Peyer's patch (tissue), 4 donors: ENCODE results near the gene OCA2. TPM values are rescaled to one million over a fixed set of nuclear protein-coding genes. Genes with fewer than 3 reads are reported as not detected.

Source experiments
- DNase-seq, 3 donors: peaks; one replicate each; pipeline ENCODE4 v3.0.0-alpha.2; 2017 to 2019
- H3K27ac ChIP-seq, 4 donors: fragments of 200-600 bp; sonication (generic); one replicate each; pipeline ENCODE4 v1.5.1; 2016 to 2019
- H3K27me3 ChIP-seq, 2 donors: fragments of 200-600 bp; sonication (generic); one replicate each; pipeline ENCODE4 v1.5.1; 2019
- H3K36me3 ChIP-seq, 3 donors: fragments of 200-600 bp; sonication (generic); one replicate each; pipeline ENCODE4 v1.5.1; 2016 to 2019
- H3K4me1 ChIP-seq, 4 donors: fragments of 200-600 bp; sonication (generic); one replicate each; pipeline ENCODE4 v1.5.1; 2016 to 2019
- H3K4me3 ChIP-seq, 4 donors: fragments of 200-600 bp; sonication (generic); 1 replicate in 3 of 4; 2 replicates in 1 of 4; pipeline ENCODE4 v1.5.1; 2016 to 2019; ENCODE audit warnings: mild to moderate bottlenecking in 1 of 4
- H3K9me3 ChIP-seq, 4 donors: fragments of 200-600 bp; sonication (generic); one replicate each; pipeline ENCODE4 v1.5.1; 2016 to 2019; ENCODE audit warnings: mild to moderate bottlenecking in 1 of 4
- CTCF ChIP-seq, 6 experiments: fragments of 450-650 bp in 4 of 6; fragments of 200-600 bp in 2 of 6; sonication (generic) in 1 of 6; IDR thresholded peaks; one replicate each; pipeline ENCODE4 v1.5.1; 2017 to 2019; ENCODE audit warnings: antibody characterized with exemption in 6 of 6, mild to moderate bottlenecking in 3 of 6, moderate library complexity in 1 of 6
- POLR2A ChIP-seq, 2 donors: fragments of 450-650 bp; IDR thresholded peaks; one replicate each; pipeline ENCODE4 v1.5.1; 2017; ENCODE audit warnings: antibody characterized with exemption in 2 of 2, mild to moderate bottlenecking in 2 of 2, moderate library complexity in 2 of 2
- total RNA-seq, 4 donors: library from RNA; depleted of rRNA; stranded (reverse); fragments of >200 nt; gene quantifications; one replicate each; pipeline ENCODE4 v1.1.0, GENCODE V29; 2016

OCA2 gene
- total RNA-seq, 4 donors from 2014 or later = 1.4 to 3.0 TPM; not detected in 2

- DNase-seq = no peak
- H3K4me3 ChIP-seq = peak overlapping the region in 2 of 4 donors; percentile 26 to 49
- no peaks in the 10 kb centered on the region for H3K36me3 ChIP-seq
- peaks cover 0 to 30% of the 10 kb centered on the region in 2 donors for H3K27me3 ChIP-seq
- TF ChIP-seq POLR2A (IDR thresholded peaks at IDR 0.05) (no peak), CTCF (IDR thresholded peaks at IDR 0.05) (no peak)
- H3K9me3 ChIP-seq = peaks cover 0 to 3% (median 0%) of the 10 kb centered on the region in 4 donors
- peaks cover 0 to 37% (median 17%) of the 10 kb centered on the region in 4 donors for H3K4me1 ChIP-seq
- H3K27ac ChIP-seq = peak overlapping the region in 1 of 4 donors; percentile 71
Observed at GRCh38 chr15:28093752-28094535, 5.2 kb downstream of the OCA2 start.

GRCh38 chr15:28091313-28091712 is 7.8 kb downstream of the OCA2 start:
- Histone ChIP-seq H3K4me3 (no peak overlapping the region), H3K27ac (no peak overlapping the region), H3K4me1 (peaks cover 0 to 23% (median 9%) of the 10 kb centered on the region in 4 donors), H3K9me3 (peaks cover 0 to 3% (median 0%) of the 10 kb centered on the region in 4 donors), H3K27me3 (peaks cover 0 to 12% of the 10 kb centered on the region in 2 donors), H3K36me3 (no peaks in the 10 kb centered on the region)
- TF ChIP-seq POLR2A (IDR thresholded peaks at IDR 0.05) = no peak
- no peak for TF ChIP-seq CTCF (IDR thresholded peaks at IDR 0.05)
- DNase-seq = no peak

DNA sequence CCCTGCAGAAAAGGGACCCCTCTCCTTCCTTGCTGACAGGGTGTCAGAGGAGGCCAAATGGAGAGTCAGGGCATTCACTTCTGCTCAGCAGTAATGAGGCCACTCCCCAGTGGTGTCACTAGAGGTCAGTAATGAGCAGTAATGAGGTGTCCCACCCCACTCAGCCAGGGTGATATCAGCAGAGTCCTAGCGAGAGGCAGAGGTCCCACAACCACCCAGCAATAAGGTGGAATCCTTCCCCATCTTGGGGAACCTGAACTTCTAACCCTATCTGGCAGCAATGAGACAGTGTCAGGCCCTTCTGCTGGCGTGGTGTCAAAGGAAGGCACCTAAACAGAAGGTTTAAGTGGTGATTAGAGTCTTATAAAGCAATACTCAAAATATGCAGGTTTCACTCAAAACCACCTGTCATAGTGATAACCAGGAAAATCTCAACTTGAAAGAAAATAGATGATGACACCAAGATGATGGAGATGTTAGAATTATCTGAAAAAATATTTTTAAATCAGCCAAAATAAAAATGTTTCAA is 12.9 kb downstream of the OCA2 start:
- Histone ChIP-seq H3K27me3 (no peaks in the 10 kb centered on the region), H3K9me3 (peaks cover 0 to 4% (median 0%) of the 10 kb centered on the region in 4 donors), H3K4me3 (no peak overlapping the region), H3K4me1 (no peaks in the 10 kb centered on the region), H3K36me3 (no peaks in the 10 kb centered on the region), H3K27ac (no peak overlapping the region)
- DNase-seq = peak in 2 of 3 donors; percentile 54 to 82
- peak in 5 of 6 experiments; percentile 50 to 71 (median 65) for TF ChIP-seq CTCF (IDR thresholded peaks at IDR 0.05)
- TF ChIP-seq POLR2A (IDR thresholded peaks at IDR 0.05) = no peak

DNA sequence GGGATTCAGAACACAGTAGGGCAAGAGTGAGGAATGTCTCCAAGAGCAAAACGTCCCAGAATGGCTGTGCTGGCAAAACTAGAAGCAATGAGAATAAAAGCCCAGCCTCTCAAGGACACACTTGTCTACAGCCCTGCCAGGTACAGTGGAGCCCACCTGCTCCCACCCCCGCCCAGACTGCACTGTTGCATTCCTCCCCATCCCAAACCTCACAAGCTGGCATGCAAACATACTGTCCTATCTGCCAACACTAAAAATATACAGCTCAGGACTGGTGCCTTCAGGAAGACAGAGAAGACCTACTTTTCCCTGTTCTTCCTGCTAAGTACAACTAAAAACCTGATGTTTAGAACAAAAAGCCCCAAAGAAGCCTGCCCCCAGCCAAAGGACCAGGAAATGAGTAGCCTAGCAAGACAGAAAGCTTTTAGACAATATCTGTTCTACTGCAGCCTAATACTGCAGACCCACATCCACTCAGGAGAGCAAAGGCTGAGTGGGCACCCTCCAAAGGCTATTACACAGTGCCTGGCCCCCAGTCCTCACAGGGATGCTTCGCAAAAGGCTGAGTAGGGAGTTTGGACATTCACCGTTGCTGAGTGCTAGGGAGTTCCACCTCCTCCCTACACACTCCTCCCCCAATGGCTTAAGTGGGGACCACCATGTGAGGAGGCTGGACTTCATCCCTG is 13.5 kb downstream of the OCA2 start:
- H3K36me3 ChIP-seq = no peaks in the 10 kb centered on the region
- TF ChIP-seq CTCF (IDR thresholded peaks at IDR 0.05) (no peak), POLR2A (IDR thresholded peaks at IDR 0.05) (no peak)
- H3K27ac ChIP-seq = no peak overlapping the region

GRCh38 chr15:28084547-28084946 is 14.6 kb downstream of the OCA2 start:
- no peak overlapping the region for H3K4me3 ChIP-seq
- TF ChIP-seq CTCF (IDR thresholded peaks at IDR 0.05) (no peak), POLR2A (IDR thresholded peaks at IDR 0.05) (no peak)
- peaks cover 0 to 4% (median 0%) of the 10 kb centered on the region in 4 donors for H3K9me3 ChIP-seq
- no peaks in the 10 kb centered on the region for H3K27me3 ChIP-seq
- no peaks in the 10 kb centered on the region for H3K4me1 ChIP-seq
- DNase-seq = no peak
- H3K36me3 ChIP-seq = no peaks in the 10 kb centered on the region
- no peak overlapping the region for H3K27ac ChIP-seq

More for the DNA sequence above, 13.5 kb downstream of the OCA2 start:
- H3K4me1 ChIP-seq = no peaks in the 10 kb centered on the region
- peaks cover 0 to 4% (median 0%) of the 10 kb centered on the region in 4 donors for H3K9me3 ChIP-seq
- no peaks in the 10 kb centered on the region for H3K27me3 ChIP-seq
- DNase-seq = no peak
- H3K4me3 ChIP-seq = no peak overlapping the region
